Activated naive CD4-positive, alpha-beta T cell treated with Interleukin-2 at 50 U/mL for 16 hours (primary cell): ENCODE measurements around the gene ERBB4.
"Not testable (repeated sequence)": the region's sequence is repeated elsewhere in the genome, so short reads cannot be mapped to it uniquely, and the experiment has no call there.

Experiments used
- DNase-seq: peaks from one replicate; pipeline ENCODE4 v3.0.0-alpha.2; 2020

Gene ERBB4

DNA sequence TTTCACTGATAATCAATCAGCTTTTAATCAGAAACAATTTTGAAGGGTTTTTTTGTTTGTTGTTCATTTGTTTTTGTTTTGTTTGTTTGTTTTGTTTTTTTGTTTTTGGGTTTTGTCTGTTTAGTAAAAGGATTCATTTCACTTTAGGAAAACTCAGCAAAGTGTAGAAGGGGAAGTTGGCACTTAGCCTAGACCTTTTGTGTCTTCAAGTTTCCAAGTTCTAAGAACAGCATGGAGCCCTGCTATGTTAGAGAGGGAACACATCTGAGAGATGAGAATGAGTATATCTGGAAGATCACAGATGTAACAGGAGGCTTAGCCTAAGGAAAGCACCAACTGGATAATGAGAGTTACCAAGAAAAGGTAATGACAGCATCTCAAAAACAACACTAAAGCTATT, 501.5 kb downstream of the ERBB4 start:
- DNase-seq: no peak

- DNase-seq: no peak
Measured at GRCh38 chr2:212034841-212035585, 503.6 kb downstream of the ERBB4 start.

- no peak for DNase-seq
Measured at GRCh38 chr2:212033888-212034287, 504.7 kb downstream of the ERBB4 start.

DNA sequence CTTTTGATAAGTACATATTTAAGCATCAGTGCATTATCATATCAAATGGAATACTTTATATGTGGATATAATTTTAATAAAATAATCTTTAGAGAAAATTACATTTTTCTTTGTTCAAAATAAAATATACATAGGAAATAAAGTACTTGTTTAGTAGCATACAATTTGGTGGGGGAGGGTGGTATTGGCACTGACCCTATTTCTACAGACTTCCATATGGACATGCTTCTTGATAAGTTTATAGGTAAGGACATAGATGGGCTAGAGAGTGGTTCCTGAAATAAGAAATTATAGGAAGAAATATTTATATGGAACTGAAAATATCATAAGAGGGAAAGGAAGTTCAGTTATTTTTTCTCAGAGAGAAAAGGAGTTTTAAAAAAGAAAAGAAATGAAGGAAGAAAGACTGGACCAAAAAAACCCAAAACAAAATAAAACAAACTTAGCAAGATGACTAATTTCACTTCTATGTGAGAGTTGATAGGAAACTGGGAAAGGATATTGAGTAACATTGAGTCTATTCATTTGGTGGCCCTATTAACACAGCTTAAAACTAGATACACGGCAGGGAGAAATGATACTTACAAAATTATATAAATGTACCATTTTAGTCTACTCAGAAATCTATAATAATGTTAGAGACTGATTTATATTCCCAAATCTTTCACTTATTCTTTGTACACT, 505.9 kb downstream of the ERBB4 start:
- DNase-seq: no peak

DNA sequence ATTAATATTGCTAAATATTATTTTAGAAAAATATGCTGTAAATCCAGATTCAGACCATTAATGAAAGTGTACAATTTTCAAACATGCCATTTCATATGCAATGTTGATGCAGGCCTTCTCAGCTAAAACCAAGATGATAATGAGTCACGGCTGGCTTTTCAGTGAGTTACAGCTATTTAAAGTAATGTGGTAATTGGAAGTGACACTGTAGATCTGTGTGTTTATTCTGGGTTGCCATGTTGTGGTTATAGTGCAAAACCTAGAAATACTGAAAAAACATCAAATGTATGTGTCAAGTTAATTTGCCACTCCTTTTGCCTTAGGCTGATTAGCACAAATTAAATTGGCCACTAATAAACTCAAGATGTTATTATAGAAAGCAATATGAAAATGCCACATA, 506.6 kb downstream of the ERBB4 start:
- DNase-seq: no peak

DNA sequence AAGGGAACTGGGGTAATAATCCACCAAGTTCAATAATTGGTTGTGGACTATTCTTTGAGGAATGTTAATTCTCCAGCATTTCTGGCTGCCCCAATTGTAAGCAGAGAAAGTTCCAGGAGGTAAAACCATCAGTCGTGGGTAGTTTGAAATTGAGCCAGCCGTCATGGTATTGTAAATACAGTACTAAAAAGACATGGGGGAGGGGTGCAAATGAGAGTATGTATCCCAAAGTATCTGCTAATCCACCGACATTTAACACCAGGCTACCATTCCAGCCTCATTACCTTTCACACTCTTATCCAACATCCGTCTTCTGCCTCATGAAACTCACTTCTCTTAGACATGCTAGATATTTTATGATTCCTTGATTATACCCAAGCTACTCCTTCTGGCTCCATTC, 507.9 kb downstream of the ERBB4 start:
- DNase-seq: no peak

DNA sequence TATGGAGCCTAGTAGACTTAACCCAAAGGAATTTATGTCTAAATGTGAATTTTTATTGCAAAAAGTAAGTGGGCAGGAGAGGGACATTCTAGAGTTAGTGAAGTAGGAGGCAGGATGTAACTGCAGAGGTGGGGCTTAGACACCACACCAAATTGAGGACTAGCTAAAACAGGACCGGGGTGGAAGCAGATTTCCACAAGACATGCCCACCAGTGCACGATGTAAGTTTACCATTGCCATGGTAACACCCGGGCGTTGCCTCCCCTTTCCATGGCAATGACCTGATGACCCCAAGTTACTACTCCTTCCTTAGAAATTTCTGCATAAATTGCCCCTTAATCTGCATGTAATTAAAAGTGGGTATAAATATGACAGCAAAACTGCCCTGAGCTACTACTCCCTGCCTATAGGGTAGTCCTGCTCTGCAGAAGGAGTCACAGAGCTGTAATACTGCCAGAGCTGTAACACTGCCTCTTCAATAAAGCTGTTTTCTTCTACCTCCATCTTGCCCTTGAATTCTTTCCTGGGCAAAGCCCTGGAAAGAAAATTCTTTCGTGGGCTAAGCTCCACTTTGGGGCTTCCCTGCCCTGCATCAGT, 509.7 kb downstream of the ERBB4 start:
- DNase-seq: no peak

DNA sequence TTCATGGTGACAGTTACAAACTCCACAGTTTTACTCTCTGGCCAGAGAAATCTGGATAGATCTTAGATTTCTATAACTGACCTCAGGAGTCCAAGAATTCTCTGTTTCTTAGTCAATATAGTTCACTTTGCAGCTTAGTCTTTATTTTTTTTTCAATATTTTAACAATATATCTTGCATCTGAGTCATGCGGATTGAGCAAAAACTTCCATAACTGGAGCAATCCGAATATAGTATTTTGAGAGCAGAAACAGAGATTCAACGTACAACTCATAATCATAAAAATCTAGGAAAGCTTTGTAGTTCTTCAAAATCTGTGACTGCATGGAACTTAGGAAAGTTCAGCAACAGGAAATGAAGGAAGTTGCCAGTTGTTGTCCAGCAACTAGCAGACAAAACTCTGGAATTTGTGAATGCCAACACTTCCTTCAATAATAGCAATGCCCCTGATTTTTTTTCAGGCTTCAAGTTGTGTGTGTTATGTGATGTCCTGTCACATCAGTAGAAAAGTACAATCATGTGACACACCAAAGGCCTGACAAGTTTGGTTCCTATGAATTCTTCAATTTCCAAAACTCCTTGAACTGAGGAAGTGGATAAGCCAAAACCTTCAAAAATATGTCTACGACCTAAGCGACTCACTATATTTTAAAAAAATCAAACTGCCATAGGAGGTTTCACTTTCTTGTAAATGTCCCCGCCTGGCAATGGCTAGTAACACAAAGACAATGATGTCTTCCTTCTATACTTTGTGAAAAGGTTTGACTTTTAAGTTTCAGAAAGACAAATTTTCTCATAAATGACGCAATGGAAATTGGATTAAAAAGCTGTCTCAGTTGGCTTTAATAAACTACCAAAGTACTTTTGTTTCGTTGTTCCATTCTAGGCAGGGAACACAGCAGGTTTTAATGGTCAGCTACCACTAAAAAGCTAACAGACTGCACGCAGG, 510.6 kb downstream of the ERBB4 start:
- no peak for DNase-seq

DNA sequence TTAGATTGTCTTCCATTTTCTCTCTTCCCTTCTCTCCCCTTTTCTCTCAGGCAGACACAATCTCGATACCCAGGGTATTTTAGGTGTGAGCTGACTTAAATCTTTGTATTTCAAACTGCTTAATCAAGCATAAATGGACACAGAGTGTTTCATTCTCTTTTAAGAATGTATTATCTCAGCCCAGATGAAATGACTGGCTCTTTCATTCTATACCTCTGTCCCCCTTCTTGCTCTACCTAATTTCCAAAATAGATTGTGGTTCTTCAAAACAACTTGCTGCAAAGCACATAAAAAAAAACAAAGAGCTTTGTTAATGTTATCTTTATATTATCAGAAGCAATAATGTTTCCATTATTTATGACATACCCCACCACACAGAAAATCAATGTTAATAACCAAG, 514.6 kb downstream of the ERBB4 start:
- DNase-seq: no peak

GRCh38 chr2:212022966-212023365, 515.6 kb downstream of the ERBB4 start:
- DNase-seq: no peak

- DNase-seq: no peak
Measured at GRCh38 chr2:212021947-212022346, 516.7 kb downstream of the ERBB4 start.

GRCh38 chr2:212015588-212015987, 523.0 kb downstream of the ERBB4 start:
- DNase-seq: no peak

DNA sequence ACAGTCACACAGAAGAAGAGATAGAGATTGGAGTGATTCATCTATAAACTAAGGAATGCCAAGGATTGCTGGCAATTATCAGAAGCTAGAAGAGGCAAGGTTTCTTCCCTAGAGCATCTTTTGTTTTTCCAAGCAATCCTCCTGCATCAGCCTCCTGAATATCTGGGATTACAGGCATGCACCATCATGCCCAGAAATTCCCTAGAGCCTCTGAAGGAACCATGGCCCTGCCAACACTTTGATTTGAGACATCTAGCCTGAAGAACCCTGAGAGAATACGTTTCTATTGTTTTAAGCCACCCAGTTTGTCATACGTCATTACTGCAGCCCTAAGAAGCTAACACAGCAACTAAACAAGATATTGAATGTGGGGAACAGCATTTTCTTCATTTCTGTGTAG, 525.0 kb downstream of the ERBB4 start:
- DNase-seq: no peak

- not testable (repeated sequence) for DNase-seq
Measured at GRCh38 chr2:212010305-212010704, 528.3 kb downstream of the ERBB4 start.

GRCh38 chr2:212007972-212008371, 530.6 kb downstream of the ERBB4 start:
- no peak for DNase-seq

DNA sequence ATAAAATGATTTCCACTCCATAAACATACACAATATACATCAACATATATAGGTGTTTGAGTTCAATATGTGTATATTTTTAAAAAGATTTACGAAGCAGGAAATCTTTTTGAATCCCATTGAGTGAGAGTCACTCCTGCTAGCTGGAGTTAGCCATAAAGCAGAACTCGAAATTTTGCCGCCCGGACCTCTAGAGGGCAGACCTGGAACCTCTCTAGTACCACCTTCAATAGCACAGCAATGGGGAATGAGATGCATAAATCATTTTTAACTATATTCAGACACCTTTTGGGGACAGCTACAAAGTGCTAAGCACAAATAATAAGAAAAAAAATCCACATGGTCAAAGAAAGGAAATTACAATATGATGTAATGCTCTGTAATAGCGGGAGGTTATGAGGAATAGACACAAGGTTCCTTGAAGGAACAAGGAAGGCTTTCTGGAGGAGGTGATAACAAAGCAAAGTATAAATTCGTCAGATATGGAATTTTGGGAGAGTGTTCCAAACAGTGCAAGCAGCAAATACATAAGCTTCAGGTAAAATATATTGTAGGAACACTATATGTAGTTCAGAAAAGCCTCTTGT, 533.4 kb downstream of the ERBB4 start:
- no peak for DNase-seq

DNA sequence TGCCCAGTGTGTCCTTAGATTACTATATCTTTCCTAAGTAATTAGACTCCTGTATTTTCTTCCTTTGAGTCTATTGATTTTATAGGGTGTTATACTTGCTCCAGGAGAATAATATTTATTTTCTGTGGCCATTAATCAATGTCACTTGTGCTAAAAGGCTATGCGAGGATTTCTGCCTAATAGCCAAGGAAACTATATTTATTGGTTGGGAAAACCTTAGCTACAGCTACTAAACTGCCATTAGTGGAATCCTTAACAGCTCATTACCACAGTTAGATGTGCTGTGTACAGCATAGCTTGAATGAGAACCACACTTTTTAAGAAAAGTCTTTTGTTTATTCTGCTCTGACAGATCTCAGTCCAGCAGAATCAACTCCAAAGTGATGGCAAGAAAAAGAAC, 537.3 kb downstream of the ERBB4 start:
- no peak for DNase-seq

- no peak for DNase-seq
Measured at GRCh38 chr2:211996857-211997256, 541.7 kb downstream of the ERBB4 start.

DNA sequence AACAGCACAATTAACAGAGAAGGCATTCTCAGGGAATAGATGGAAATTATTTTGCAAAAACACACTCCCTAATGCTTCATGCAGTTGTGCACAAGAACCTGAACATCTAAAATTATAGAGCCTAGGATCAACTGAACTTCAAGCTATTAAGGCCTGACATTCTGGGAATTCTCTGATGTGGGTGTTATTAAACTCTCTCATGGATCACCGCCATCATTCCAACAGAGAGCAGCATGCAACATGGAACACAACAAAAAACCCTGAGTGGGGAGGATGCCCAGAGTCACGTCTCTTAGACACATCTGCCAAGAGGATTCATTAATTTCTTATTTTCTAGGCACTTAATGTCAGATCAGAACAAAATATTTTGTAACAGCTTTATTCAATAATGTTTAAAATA, 543.8 kb downstream of the ERBB4 start:
- DNase-seq: no peak

DNA sequence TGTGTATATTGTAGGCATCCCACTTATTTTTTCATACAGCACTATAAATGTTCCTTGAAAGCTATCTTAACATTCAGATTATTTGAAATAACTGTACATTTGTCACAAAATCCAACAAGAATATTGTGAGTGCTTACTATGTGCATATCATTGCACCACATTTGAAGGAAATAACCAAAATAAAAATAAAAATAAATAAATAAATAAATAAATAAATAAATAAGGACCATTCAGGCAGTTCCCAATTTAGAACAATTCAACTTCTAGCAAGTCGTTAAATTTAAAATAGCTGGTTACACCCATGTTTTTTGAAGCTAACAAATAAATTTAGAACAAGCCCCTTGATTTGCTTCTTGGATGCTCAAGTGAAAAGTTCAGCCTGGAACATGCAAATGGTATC, 548.3 kb downstream of the ERBB4 start:
- DNase-seq: no peak

DNA sequence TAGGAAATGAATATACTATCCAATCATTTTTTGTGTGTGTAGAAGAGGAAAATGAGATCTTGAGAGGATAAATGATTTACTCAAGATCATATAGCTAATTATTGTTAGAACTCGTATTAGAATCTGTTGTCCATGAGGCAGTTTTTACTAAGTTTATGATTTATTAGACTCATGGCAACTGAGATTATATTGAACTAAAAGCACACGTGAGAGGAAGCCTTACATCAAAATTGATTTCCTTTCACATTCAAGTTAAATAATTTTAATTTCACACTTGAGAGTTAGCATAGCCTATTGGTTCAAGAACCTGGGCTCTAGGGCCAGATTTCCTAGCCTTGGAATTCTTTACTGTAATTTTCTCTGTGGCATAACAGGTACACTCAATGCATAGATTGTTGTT, 552.3 kb downstream of the ERBB4 start:
- DNase-seq: no peak

- no peak for DNase-seq
Measured at GRCh38 chr2:211985393-211985792, 553.2 kb downstream of the ERBB4 start.

DNA sequence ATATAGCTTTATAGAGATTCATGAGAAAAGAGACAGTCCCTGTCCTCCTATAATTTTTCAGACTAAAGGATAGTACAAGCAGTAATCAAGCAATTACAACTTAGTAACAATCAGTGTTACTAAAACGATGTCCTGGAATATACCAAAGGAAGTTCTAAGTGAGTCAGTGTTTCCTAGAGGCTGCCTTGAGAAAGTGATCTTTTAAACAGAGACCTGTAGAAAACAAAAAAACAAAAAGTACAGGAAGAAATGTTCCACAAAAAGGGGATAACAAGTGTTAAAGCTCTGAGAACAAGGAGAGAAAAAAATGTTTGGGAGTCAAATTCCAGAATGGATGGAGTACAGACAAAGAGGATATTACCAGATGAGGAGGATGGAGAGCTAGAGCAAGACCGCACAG, 556.4 kb downstream of the ERBB4 start:
- DNase-seq: no peak
